NT2/D1 (cell line): ENCODE measurements around the gene LONP2.

Source experiments
- SUZ12 ChIP-seq: IDR thresholded peaks from 2 replicates; pipeline ENCODE4 v1.6.1; 2011; ENCODE audit not compliant: insufficient read length, insufficient read depth; ENCODE audit errors: extremely low read depth
- YY1 ChIP-seq: IDR thresholded peaks from 2 replicates; pipeline ENCODE4 v1.6.1; 2011; ENCODE audit not compliant: insufficient read length, insufficient read depth

DNA sequence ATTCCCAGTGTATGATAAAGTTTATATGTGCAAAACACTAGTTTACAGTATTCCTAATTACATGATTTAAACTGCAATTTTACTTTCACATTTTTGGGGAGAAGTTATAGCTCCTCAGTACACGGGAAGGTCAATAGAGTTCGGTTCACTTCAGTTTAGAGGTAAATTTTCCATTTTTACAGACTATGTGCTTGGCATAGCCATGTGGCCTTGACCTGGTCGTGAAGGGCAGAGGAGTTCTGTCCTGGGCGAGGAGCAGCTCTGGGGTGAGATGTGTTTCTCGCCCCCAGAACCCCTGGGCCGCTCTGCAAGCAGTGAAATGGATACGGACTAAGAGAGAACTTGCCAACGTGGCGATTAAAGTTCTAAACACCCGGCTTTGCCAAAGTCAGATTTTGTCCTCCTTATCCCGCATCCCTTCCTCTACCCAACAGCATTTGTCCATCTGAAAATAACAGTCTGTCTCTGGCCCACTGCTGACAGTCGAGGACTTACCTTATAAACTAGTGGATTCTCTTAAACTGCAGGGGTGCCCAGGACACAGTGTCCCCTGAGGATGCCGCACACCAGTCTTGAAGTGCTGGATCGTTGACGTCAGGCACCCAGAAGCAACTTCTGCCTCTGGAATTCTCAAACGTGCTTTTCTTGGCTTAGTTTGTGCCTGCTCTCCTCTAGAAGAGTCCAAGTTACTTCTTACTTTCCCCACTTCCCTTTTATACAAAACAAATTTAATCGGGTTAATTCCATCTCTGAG lies 142.6 kb downstream of the LONP2 start:
- no peak for TF ChIP-seq YY1
- TF ChIP-seq SUZ12: no peak
